C4-2B (cell line): ENCODE results near the gene MAP10.

Source experiments
- ZFX ChIP-seq: fragments of 450-650 bp; IDR thresholded peaks from 2 replicates; pipeline ENCODE4 v1.6.1; 2017
- TF ChIP-seq, protein P1 (sequence below): fragments of 450-650 bp; conservative IDR thresholded peaks from 2 replicates; pipeline ENCODE4 v1.5.1; 2017; ENCODE audit warnings: mild to moderate bottlenecking

DNA sequence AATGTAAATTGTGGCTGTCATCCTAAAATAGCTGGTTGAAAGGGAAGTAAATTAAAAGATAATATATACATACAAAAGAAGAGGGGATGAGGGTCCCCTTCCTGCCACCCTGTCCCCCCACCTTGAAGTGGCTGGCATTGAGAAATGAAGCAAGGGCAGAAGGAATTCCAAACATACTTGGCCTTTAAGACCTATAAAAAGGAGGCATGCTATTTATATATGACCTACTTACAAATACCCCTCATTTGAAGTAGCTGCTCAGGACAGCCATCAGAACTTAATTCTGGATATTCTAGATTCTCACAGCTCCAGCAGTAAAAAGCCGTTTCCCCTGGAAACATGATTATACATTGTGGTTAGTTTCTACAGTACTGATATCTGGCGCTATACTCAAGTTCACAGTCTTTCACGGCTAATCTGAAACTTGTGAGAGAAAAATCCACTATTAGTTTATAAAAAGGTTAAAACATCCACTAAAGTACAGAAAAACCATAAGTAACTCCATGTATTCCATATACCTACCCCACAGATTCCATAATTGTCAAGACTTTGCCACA, 9.6 kb upstream of the MAP10 start:
- TF ChIP-seq, protein P1, sequence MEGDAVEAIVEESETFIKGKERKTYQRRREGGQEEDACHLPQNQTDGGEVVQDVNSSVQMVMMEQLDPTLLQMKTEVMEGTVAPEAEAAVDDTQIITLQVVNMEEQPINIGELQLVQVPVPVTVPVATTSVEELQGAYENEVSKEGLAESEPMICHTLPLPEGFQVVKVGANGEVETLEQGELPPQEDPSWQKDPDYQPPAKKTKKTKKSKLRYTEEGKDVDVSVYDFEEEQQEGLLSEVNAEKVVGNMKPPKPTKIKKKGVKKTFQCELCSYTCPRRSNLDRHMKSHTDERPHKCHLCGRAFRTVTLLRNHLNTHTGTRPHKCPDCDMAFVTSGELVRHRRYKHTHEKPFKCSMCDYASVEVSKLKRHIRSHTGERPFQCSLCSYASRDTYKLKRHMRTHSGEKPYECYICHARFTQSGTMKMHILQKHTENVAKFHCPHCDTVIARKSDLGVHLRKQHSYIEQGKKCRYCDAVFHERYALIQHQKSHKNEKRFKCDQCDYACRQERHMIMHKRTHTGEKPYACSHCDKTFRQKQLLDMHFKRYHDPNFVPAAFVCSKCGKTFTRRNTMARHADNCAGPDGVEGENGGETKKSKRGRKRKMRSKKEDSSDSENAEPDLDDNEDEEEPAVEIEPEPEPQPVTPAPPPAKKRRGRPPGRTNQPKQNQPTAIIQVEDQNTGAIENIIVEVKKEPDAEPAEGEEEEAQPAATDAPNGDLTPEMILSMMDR, result no peak
- TF ChIP-seq ZFX, result no peak
